Memory B cell (primary cell): Measurements from ENCODE around the gene DCAF6.

ENCODE experiments used
- ATAC-seq: fragments of 150-1000 bp; cut with Tn5 transposase; 2 replicates; pipeline ENCODE4 v1.10.0; 2021; ENCODE audit warnings: low read depth, mild to moderate bottlenecking, moderate library complexity
- DNase-seq, 2 donors: peaks; one replicate each; pipeline ENCODE4 v3.0.0; 2022; ENCODE audit warnings: low spot score in 2 of 2
- H3K27ac Mint-ChIP-seq: one replicate; pipeline ENCODE4 v1.8.0; 2022; ENCODE audit warnings: mild to moderate bottlenecking, moderate library complexity, mixed read lengths
- H3K27me3 Mint-ChIP-seq: one replicate; pipeline ENCODE4 v1.8.0; 2022; ENCODE audit warnings: mixed read lengths
- H3K36me3 Mint-ChIP-seq: one replicate; pipeline ENCODE4 v1.8.0; 2022; ENCODE audit warnings: mild to moderate bottlenecking, mixed read lengths
- H3K4me1 Mint-ChIP-seq: one replicate; pipeline ENCODE4 v1.8.0; 2022; ENCODE audit warnings: mixed read lengths
- H3K4me3 Mint-ChIP-seq: one replicate; pipeline ENCODE4 v1.8.0; 2022; ENCODE audit warnings: mild to moderate bottlenecking, moderate library complexity, mixed read lengths
- H3K9me3 Mint-ChIP-seq: one replicate; pipeline ENCODE4 v1.8.0; 2022; ENCODE audit warnings: mixed read lengths

The DCAF6 gene

GRCh38 chr1:168110896-168111545, 174.5 kb downstream of the DCAF6 start:
- ATAC-seq, result no peak
- Mint-ChIP-seq H3K9me3 (no peaks in the 10 kb centered on the region), H3K4me3 (no peak overlapping the region), H3K4me1 (no peaks in the 10 kb centered on the region), H3K27me3 (peaks cover under 1% of the 10 kb centered on the region), H3K27ac (no peak overlapping the region), H3K36me3 (no peaks in the 10 kb centered on the region)
- no peak for DNase-seq

DNA sequence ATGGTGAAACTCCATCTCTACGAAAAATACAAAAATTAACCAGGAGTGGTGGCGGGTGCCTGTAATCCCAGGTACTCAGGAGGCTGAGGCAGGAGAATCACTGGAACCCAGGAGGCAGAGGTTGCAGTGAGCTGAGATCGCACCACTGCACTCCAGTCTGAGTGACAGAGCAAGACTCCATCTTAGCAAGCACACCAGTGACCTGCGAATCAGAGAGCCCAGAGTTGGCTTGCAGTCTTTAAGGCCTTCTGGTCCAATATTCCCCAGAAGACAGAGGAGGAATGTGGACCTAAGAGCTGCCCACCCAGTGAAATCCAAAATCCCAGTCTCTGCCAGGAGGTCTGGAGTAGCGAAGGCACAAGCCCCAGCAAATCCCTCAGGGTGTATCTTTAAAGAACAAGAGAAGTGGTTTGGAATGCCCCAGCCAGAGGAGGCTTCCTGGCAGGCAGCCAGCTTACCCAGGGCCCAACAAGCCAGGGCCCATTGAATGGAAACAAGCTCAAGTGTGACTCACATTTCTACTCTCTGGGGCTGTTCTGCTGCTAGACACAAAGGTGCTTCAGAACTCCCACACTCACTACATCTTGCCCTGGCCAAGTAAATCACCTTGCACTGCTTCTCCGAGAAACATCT, 176.3 kb downstream of the DCAF6 start:
- H3K27ac Mint-ChIP-seq, result no peak overlapping the region
- no peaks in the 10 kb centered on the region for H3K36me3 Mint-ChIP-seq
- ATAC-seq (no peak), DNase-seq (no peak)
- H3K27me3 Mint-ChIP-seq, result peaks cover 2% of the 10 kb centered on the region
- no peak overlapping the region for H3K4me3 Mint-ChIP-seq
- H3K4me1 Mint-ChIP-seq, result no peaks in the 10 kb centered on the region
- no peaks in the 10 kb centered on the region for H3K9me3 Mint-ChIP-seq

- ATAC-seq (no peak), DNase-seq (no peak)
- Mint-ChIP-seq H3K9me3 (peaks cover 1% of the 10 kb centered on the region), H3K4me3 (no peak overlapping the region), H3K27ac (no peak overlapping the region), H3K4me1 (no peaks in the 10 kb centered on the region), H3K27me3 (peaks cover 4% of the 10 kb centered on the region), H3K36me3 (no peaks in the 10 kb centered on the region)
Measured at GRCh38 chr1:168114845-168115244, 178.4 kb downstream of the DCAF6 start.

DNA sequence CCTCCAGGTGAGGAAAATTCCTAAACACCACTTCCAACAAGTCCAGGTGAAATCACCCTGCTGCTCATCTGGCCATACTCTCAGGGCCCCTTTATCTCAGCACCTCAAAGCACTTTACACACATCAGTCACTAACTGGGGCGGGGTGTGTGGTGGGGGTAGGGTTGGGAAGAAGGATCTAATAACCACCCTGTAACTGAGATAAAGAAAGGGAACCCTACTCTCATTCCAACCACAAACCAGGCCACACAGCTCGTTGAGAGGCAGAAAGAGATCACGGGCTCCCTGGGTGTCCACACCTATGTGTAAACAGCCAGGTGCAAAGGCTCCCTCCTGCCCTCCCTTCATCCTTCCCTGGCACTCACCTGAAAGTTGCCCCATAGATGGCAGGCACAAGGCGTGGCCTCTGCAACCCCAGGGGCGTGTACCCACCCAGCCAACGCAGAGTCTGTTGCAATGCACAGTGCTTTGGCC, 179.9 kb downstream of the DCAF6 start:
- Mint-ChIP-seq H3K27me3 (peaks cover 6% of the 10 kb centered on the region), H3K4me3 (no peak overlapping the region), H3K4me1 (no peaks in the 10 kb centered on the region), H3K27ac (no peak overlapping the region), H3K9me3 (peaks cover 1% of the 10 kb centered on the region), H3K36me3 (no peaks in the 10 kb centered on the region)
- ATAC-seq, result no peak
- no peak for DNase-seq

GRCh38 chr1:168119750-168120149, 183.3 kb downstream of the DCAF6 start:
- H3K4me1 Mint-ChIP-seq, result no peaks in the 10 kb centered on the region

GRCh38 chr1:168121401-168122011, 185.0 kb downstream of the DCAF6 start:
- Mint-ChIP-seq H3K4me1 (no peaks in the 10 kb centered on the region), H3K27me3 (peaks cover 17% of the 10 kb centered on the region), H3K9me3 (peaks cover 1% of the 10 kb centered on the region), H3K27ac (no peak overlapping the region), H3K4me3 (no peak overlapping the region), H3K36me3 (no peaks in the 10 kb centered on the region)
- no peak for ATAC-seq
- DNase-seq, result no peak

More at GRCh38 chr1:168119750-168120149, 183.3 kb downstream of the DCAF6 start:
- Mint-ChIP-seq H3K9me3 (peaks cover 1% of the 10 kb centered on the region), H3K27ac (no peak overlapping the region), H3K36me3 (no peaks in the 10 kb centered on the region), H3K27me3 (peaks cover 15% of the 10 kb centered on the region), H3K4me3 (no peak overlapping the region)
- DNase-seq (no peak), ATAC-seq (no peak)

GRCh38 chr1:168125051-168125450, 188.6 kb downstream of the DCAF6 start:
- Mint-ChIP-seq H3K4me1 (no peaks in the 10 kb centered on the region), H3K27me3 (peaks cover 15% of the 10 kb centered on the region), H3K36me3 (peaks cover 3% of the 10 kb centered on the region), H3K27ac (no peak overlapping the region), H3K9me3 (peaks cover 4% of the 10 kb centered on the region), H3K4me3 (no peak overlapping the region)
- DNase-seq (no peak), ATAC-seq (no peak)
